ENCODE measurements around the gene MRPL28. TPM values are rescaled to one million over a fixed set of nuclear protein-coding genes. Genes with fewer than 3 reads are reported as not detected.
"Not testable (repeated sequence)": the region's sequence is repeated elsewhere in the genome, so short reads cannot be mapped to it uniquely, and the experiment has no call there.

MRPL28 gene
- total RNA-seq, result 10 to 100 TPM; 35.7 to 36.0 TPM
- long read RNA-seq, donor 1, transcript MRPL28-201 (6 exons, 1,098 nt), result major isoform, 6 of 15 reads
- long read RNA-seq, donor 1, partial matches to known transcripts, result 8 of 15 reads
- long read RNA-seq, donor 1, other reads (novel, unspliced or antisense), result 0 of 15 reads
- long read RNA-seq, donor 2, transcript MRPL28-201 (6 exons, 1,098 nt), result major isoform, 50 of 69 reads
- long read RNA-seq, donor 2, partial matches to known transcripts, result 15 of 69 reads
- long read RNA-seq, donor 2, other reads (novel, unspliced or antisense), result 0 of 69 reads

DNA sequence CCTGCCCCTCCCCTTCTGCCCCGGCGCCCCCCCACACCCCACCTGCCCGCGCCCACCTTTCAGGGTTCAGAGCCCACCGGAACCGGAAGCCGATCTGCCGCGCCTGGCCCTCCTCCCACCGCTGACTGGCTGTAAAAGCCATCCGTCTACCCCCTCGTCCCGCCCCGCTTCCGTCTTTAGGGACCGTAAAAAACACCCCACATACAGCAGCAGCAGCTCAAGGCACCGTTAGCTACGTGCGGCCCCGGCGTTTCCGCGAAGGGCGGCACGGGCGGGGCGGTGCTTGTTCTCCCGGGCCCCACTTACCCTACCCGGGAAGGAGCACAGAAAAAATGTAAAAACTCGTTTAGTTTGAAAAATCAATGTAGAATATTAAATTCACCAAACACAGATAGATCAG lies at the start of gene MRPL28:
Gene MRPL28, minus strand, starts transcription at position 96 of the 400 bp plus-strand sequence. CDS start 320 bp downstream, outside the sequence.
- intact Hi-C loops (cut with DNase I), result no loop called here
- DNase-seq (ENCODE audit: low spot score), result peak; percentile 98

DNA sequence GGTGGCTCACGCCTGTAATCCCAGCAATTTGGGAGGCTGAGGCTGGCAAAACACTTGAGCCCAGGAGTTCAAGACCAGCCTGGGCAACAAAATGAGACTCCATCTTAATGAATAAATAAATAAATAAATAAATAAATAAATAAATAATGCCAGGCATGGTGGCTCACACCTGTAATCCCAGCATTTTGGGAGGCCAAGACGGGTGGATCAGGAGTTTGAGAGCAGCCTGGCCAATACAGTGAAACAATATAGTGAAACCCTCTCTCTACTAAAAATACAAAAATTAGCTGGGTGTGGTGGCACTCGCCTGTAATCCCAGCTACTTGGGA lies 44.8 kb upstream of the MRPL28 start:
- DNase-seq (ENCODE audit: low spot score); intact Hi-C loops (cut with DNase I): not testable (repeated sequence)

DNA sequence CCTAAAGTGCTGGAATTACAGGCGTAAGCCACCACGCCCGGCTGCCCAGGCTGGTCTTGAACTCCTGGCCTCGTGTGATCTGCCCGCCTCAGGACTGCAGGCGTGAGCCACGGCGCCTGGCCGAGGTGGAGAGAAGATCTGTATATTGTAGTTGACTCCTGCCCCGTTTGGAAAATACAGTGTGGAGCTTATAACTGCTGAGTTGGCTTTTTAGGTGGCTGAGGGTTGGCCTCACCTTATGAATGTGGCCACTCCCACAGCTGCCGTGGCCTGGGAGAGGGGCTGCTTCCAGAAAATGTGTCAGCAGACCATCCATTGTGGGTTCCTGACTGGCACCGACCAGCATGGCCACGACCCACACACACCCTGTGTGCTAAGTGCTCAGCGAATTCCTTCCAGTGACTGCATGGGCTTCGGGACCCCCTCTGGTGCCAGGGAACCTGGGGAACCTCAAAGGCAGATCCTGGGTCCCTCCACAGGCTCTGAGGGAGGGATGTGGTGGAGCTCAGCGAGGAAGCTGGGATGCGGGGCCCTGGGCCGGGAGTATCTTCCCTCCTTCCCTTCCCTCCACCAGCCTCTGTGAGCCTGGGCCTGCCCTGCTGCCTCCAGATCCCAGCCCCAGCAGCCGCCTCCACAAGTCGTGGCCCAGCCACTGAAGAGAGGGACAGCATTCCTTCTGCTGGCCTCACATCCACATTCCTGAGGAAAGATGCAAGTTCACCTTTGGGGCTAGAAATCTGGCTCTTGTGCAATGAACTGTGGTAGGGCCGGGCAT lies 44.2 kb upstream of the MRPL28 start:
- DNase-seq (ENCODE audit: low spot score), result no peak
- intact Hi-C loops (cut with DNase I), result no loop called here

DNA sequence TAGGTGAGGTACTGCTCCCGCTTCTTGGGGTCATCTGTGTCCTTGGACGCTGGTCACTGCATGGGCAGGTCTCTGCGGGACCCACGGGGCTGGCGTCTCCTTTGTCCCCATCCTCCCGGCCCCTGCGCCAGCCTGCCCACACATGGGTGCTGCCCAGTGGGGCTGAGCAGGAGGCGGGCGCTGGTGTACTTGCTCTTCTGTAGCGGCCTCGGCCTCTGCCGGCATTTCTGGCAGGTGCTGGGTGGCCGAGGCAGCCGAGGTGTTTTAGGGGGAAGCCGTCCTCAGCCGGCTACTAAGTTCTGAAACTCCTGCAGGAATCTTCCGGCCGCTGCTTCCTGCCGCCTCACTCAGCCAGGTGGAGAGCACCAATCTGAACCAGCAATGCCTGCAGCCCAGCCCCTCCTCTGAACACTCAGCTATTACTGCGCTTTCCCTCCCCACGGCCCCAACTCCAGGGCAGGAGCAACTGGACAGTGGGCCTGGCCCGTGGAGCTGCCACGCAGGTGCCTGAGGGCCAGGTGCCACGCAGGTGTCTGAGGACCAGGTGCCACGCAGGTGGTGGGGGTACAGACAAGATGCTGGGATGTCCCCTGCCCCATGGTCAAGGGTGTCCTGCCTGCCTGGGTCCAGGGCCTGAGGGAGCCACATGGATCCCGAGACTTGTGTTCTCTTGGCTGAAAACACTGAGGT lies 41.4 kb upstream of the MRPL28 start:
- intact Hi-C loops (cut with DNase I), result no loop called here
- DNase-seq (ENCODE audit: low spot score), result no peak

DNA sequence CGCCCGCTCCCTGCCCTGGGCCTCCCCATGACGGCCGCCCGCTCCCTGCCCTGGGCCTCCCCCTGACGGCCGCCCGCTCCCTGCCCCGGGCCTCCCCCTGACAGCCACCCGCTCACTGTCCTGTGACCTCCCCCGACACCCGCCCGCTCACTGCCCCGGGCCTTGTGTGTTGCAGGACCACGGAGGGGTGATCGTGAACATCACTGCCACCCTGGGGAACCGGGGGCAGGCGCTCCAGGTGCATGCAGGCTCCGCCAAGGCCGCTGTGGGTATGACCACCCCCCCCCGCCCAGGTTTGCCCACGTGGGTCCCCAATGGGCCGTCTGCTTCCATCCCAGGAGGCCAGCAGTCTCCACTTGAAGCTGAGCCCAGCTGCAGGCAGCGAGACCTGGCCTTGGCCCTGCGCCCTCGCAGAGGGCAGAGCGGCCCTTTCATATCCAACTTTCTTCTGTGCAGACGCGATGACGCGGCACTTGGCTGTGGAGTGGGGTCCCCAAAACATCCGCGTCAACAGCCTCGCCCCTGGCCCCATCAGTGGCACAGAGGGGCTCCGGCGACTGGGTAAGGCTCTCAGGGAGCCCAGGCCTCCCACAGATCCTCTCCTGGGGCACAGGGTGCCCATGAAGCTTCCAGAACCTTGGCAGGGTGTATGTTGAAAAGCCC lies 40.3 kb upstream of the MRPL28 start:
- no peak for DNase-seq (ENCODE audit: low spot score)
- intact Hi-C loops (cut with DNase I), result no loop called here

DNA sequence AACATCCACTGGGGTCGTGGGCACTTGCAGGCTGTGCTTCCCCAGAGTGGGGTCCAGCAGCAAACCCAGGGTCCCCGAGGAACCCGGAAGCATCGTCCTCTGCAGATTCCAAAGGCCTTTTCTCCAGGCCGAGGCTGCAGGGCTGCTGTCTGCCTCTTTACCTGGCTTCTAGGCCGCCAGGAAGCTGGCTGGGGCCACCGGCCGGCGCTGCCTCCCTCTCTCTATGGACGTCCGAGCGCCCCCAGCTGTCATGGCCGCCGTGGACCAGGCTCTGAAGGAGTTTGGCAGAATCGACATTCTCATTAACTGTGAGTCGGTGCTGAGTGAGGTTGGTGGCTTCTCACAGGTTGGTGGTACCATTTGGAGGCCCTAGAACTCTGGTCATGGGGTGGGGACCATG lies 36.9 kb upstream of the MRPL28 start:
- intact Hi-C loops (cut with DNase I), result loop anchor here in 1 of 2 donors (1.0 kb wide), 1 partner anchor 30 kb away; no protein-coding TSS in a partner anchor

DNA sequence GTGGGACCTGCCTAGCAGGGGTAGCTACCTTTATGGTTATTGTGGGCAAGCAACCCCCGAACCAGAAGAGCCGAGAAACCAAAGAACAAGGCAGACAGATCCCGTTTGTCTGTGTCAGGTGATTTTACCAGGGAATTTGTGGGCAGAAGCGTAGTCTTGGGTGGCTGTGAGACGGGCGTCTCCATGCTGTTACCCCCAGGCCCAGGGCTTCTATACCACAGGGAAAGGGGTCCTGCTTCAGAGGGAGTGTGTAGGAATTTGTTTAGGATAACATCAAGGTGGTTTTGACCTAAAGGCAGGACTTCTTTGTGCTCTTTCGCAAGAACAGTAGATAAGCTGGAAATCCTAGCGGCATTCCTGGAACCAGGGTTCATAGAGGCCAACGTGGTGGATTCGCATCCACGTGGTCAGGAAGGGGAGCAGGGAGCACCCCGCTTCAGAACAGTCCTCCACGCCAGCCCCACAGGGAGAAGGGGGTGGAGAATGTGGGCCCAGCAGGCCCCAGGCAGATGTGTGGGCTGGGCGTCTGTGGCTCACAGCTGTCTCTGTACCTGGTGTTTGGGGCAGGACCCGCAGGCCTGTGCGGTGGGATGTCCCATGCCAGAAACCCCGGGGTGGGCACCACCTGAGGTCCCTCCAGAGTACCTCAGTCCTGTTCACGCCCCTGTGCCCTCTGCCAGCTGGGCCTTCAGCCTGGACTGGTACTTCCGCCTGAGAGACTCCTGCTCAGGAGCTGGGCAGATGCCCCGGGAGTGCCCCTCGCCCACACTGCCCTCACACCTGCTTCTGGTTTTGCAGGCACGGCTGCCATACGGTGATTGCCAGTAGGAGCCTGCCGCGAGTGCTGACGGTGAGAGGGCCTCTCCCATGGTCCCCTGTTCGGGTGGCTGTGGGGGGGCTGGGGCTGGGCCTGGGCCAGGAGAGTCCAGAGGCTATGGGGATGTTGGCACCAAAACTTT lies 35.5 kb upstream of the MRPL28 start:
- intact Hi-C loops (cut with DNase I), result no loop called here
- DNase-seq (ENCODE audit: low spot score), result no peak

More for the DNA sequence above, 36.9 kb upstream of the MRPL28 start:
- no peak for DNase-seq (ENCODE audit: low spot score)

DNA sequence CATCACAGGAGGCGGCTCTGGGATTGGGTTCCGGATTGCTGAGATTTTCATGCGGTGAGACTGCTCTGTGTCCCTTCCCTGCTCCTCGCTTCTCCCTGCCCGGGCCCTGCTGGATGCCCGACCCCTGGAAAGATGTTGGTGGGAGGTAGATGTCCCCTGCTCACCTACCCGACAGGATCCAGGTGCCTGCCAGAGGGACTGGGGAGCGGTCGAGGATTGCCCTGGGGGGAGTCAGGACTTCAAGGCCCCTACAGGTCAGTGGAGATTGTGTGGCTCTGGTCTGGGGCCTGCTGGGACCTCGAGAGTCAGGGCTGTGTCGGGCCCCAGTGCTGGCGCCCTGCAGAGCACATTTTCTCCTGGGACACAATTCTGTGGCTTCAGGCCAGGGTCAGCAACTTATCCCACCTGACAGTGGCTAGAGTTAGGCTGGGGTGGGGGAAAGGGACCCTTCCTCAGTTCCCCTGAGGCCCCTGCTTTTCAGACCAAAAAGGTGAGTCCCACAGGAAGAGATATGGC lies 34.7 kb upstream of the MRPL28 start:
- DNase-seq (ENCODE audit: low spot score), result no peak
- intact Hi-C loops (cut with DNase I), result no loop called here

DNA sequence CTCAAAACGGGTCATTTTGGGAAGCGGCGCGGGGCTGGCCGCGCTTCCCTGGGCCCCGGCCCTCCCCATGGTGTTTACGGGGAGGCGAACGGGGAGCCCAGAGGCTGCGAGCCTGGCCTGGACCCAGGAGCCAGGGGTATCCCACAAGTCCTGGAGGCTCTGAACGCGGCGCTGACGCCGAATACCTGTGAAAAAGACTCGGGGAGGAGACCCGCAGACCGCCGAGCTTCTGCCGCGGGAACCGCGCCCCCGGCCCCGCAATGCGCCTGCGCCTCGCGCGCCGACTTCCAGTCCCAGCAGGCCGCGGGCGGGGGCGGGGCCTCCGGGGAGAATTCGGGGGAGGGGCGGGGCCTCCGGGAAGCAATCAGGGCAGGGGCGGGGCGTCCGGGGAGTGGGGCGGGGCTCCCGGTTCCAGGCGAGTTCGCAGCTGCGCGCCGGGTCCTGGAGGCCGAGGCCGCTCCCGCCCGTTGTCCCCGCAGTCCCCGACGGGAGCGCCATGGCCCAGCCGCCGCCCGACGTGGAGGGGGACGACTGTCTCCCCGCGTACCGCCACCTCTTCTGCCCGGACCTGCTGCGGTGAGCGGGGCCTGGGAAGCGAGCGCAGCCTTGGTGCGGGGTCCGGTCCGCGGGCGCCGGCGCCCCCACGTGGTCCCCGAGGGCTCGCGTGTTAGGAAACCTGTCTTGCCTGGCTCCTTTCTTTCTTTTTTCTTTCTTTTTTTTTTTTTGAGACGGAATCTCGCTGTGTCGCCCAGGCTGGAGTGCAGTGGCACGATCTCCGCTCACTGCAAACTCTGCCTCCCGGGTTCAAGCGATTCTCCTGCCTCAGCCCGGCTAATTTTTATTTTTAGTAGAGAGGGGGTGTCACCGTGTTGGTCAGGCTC lies 31.4 kb upstream of the MRPL28 start, which contains the start of gene DECR2:
Gene DECR2, plus strand, starts transcription at position 418 of the 881 bp plus-strand sequence. Its CDS starts 79 bp downstream, at position 497.
- peak; percentile 99 for DNase-seq (ENCODE audit: low spot score)
- intact Hi-C loops (cut with DNase I), result no loop called here

DNA sequence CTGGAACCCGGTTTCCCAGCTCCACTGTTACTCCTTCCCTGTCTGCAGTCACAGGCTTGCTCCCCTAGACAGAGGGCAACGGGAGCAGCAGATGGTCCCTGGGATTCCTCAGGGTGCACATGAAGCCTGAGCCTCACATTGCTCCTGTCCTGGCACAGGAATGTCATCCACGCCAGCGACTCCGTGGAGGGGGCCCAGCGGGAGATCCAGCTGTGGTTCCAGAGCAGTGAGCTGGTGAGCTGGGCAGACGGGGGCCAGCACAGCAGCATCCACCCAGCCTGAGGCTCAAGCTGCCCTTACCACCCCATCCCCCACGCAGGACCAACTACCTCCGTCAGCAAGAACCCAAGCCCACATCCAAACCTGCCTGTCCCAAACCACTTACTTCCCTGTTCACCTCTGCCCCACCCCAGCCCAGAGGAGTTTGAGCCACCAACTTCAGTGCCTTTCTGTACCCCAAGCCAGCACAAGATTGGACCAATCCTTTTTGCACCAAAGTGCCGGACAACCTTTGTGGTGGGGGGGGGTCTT lies 29.8 kb upstream of the MRPL28 start:
- intact Hi-C loops (cut with DNase I), result no loop called here
- no peak for DNase-seq (ENCODE audit: low spot score)

DNA sequence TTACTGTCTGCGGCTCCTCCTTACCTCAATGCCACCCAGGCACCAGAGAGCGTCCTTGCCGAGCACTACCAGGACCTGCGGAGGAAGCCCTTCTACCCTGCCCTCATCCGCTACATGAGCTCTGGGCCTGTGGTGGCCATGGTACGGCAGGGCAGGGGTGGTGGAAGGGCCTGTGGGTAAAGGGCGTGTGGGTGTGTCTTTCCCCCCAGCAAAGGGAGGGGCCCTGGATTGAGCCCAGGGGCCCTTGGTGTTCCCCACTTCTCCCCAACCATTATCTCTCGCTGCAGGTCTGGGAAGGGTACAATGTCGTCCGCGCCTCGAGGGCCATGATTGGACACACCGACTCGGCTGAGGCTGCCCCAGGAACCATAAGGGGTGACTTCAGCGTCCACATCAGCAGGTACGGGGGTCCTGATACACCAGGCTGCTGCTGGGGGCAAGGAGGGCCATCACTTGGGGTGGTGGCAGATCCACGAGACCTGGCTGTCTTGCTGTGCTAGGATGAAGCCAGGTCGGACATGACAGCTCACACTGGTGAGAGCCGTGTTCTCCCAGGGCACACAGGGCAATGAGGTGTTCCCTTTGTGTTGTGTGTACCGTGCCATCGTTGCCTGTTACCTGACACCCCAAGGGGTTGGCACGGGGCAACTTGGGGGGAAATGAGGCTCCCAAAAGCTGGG lies 29.1 kb upstream of the MRPL28 start:
- intact Hi-C loops (cut with DNase I), result no loop called here
- no peak for DNase-seq (ENCODE audit: low spot score)

DNA sequence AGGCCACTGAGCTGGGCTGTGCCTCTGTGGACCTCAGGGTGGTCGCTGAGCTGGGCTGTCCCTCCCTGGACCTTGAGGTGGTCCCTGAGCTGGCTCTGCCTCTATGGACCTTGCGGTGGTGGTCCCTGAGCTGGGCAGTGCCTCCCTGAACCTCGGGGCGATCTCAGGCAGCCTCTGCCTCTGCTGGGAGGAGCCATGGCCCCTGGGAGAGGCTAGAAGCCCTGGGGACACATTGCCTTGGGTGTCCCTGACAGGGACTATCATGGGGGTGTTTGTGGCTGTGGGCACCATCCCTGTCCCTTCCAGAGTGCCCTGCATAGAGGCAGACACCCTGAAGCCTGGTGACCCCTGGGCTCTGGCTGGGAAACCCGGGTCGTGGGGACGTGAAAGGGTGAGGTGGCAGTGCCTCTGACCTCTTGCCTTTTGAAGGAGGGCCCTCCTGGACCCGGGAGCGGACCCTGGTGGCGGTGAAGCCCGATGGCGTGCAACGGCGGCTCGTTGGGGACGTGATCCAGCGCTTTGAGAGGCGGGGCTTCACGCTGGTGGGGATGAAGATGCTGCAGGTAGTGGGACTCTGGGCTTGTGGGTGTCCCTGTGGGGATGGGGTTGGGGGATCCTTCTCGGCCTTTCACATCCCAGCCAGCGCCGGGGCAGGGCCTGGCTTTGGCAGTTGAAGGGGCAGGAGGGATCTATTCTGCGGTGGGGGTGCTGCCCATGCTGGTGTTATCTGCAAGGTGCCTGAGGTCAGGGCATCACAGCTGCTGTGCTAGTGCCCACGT lies 28.4 kb upstream of the MRPL28 start:
- intact Hi-C loops (cut with DNase I), result no loop called here
- DNase-seq (ENCODE audit: low spot score), result no peak

DNA sequence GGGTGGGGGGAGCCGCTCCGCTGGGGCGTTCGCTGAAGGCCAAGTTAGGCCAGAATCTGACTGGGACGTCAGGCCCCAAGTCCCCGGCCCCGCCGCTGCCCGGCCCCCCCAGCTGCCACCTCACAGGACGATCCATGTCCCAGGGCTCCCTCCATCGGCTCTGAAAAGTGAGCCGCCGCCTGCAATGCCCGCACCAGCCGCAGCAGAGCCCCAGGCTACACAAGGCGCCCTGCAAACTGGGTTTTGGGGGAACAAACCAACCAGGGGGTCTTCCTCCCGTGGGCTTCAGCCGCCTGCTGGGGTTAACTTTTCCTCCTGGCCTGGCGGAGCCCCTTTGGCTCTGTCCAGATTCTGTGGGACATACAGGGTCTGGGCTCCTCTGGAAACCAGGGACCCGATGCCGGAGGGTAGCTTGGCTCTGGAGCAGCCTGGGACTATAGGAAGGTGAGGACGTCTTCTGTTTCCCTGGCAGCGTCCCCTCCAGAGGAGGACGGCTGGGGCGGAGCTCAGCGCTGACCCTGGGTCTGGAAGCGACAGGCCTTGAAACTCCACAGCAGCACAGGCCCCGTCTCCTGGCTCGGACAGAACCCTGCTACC lies 27.5 kb upstream of the MRPL28 start:
- intact Hi-C loops (cut with DNase I), result no loop called here
- peak; percentile 90 for DNase-seq (ENCODE audit: low spot score)

DNA sequence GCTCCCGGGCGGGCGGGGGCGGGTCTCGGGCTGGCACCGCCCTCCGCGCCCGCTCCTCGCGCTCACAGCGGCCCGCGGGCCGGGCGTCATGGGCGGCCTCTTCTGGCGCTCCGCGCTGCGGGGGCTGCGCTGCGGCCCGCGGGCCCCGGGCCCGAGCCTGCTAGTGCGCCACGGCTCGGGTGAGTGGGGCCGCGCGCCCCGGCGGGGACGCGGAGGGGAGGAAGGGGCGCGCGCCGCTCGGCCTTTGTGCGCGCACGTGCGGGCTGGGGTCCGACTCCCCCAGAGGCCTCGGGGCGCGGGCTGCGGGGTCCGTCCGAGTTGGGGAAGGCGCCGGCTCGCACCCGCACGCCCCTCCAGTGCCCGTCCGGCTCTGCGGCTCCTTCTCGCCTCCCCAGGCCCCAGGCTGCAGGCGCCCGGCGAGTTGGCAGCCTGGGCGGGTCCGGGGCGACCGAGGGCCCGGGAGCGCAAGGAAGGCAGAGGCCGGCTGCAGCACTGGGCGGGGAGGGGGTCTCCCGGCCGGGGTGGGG lies 26.9 kb upstream of the MRPL28 start, which contains the start of gene NME4:
Gene NME4, plus strand, starts transcription at position 65 of the 527 bp plus-strand sequence. Its CDS starts 24 bp downstream, at position 89.
- DNase-seq (ENCODE audit: low spot score), result peak; percentile 79
- intact Hi-C loops (cut with DNase I), result no loop called here

DNA sequence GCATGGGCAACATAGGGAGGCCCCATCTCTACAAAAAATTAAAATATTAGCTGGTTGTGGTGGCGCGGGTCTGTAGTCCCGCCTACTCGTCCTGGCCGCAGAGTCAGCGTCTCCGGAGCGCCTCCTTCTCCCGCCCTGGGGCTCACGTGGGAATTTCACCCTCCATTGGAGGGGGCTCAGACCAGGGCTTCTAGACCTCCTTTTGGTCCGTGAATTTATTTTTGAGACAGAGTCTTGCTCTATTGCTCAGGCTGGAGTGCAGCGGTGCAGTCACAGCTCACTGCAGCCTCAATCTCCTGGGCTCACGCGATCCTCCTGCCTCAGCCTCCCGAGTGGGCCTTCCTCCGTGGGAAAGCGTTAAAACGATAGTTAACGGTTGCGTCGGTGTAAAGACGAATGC lies 26.3 kb upstream of the MRPL28 start:
- intact Hi-C loops (cut with DNase I), result no loop called here

More for the DNA sequence above, 26.3 kb upstream of the MRPL28 start:
- DNase-seq (ENCODE audit: low spot score), result peak; percentile 85
